Activated T-cell treated with anti-CD3 and anti-CD28 coated beads, Interleukin-2, amount 50 U/mL, for 24 hours (primary cell): ENCODE measurements around the gene RPL19.

Experiments used
- DNase-seq: peaks from one replicate; pipeline ENCODE4 v3.0.0-alpha.2; 2020
- H3K27ac Mint-ChIP-seq: 2 replicates; pipeline ENCODE4 v1.8.0; 2020; ENCODE audit warnings: mild to moderate bottlenecking, mixed read lengths
- H3K27me3 Mint-ChIP-seq: 2 replicates; pipeline ENCODE4 v1.8.0; 2020; ENCODE audit warnings: mixed read lengths
- H3K36me3 Mint-ChIP-seq: 2 replicates; pipeline ENCODE4 v1.8.0; 2020; ENCODE audit warnings: low read depth, mixed read lengths
- H3K4me1 Mint-ChIP-seq: 2 replicates; pipeline ENCODE4 v1.8.0; 2020; ENCODE audit warnings: low read depth, mixed read lengths
- H3K4me3 Mint-ChIP-seq: 2 replicates; pipeline ENCODE4 v1.8.0; 2020; ENCODE audit warnings: mild to moderate bottlenecking, moderate library complexity, mixed read lengths
- H3K9me3 Mint-ChIP-seq: 2 replicates; pipeline ENCODE4 v1.8.0; 2020; ENCODE audit warnings: mixed read lengths

Gene RPL19

DNA sequence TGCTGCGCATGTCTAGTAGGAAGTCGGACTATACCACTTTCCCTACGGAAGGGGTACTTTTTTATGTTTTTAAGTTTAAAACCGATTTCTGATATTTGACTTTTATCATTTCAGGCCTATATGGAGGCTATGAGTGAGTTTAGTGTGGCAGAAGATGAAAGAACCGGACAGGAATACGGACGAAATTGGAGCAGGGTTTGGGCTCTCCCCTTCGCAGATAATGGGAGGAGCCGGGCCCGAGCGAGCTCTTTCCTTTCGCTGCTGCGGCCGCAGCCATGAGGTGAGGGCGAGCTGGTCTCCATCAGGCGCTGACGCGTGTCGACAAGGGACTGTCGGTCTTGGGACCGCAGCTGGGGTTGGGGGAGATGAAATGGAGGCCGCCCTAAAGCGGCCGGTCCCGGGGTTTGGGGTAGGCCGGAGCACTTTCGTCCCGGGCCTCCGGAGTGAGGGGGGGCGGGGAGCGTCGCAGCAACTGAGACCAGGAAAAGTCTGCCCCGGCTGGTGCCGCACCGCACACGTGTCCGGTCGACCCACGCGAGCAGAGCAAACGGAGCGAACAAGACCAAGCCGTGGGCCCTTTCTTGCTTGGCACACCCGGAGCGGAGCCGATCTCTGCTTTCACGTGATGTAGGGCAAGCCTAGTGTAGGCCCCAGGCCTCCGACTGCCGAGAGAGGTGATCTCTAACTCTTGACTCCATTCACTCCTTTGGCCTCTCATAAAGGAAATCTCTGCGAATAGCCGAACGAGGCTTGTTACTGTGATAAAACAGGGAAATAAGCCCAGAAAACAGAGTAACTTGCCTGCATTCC, at the start of gene RPL19:
TSS of gene RPL19 (plus strand) at position 214 of the 810 bp plus-strand sequence. CDS start at position 276, 62 bp downstream.
- Mint-ChIP-seq H3K9me3 (no peaks in the 10 kb centered on the region), H3K27me3 (no peaks in the 10 kb centered on the region), H3K4me1 (peaks cover 59% of the 10 kb centered on the region), H3K36me3 (peaks cover 56% of the 10 kb centered on the region), H3K4me3 (peak within 1 kb of the TSS; percentile 99), H3K27ac (peak within 1 kb of the TSS; percentile 100)
- DNase-seq = peak; percentile 88

DNA sequence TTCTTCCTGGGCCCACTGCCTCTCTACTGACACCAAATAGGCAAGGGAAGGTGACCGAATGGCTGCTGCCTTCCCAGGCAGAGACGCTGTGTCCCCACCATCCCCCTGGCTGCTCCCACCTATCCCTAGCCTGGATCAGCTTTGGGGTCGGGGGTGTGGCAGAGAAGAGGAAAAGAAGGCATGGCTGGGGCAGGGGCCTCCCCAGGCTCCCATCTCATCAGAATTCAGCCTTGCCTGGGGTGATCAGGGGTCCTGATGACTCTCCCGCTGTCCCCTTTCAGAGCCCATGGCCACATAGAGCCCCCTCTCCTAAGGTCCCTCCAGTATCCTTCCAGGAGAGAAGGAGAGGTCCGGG, 49.3 kb upstream of the RPL19 start:
- no peaks in the 10 kb centered on the region for H3K9me3 Mint-ChIP-seq
- H3K27me3 Mint-ChIP-seq = peaks cover 6% of the 10 kb centered on the region
- peak overlapping the region; percentile 68 for H3K4me3 Mint-ChIP-seq
- H3K36me3 Mint-ChIP-seq = peaks cover 7% of the 10 kb centered on the region
- no peak for DNase-seq
- peaks cover 42% of the 10 kb centered on the region for H3K4me1 Mint-ChIP-seq
- H3K27ac Mint-ChIP-seq = no peak overlapping the region

DNA sequence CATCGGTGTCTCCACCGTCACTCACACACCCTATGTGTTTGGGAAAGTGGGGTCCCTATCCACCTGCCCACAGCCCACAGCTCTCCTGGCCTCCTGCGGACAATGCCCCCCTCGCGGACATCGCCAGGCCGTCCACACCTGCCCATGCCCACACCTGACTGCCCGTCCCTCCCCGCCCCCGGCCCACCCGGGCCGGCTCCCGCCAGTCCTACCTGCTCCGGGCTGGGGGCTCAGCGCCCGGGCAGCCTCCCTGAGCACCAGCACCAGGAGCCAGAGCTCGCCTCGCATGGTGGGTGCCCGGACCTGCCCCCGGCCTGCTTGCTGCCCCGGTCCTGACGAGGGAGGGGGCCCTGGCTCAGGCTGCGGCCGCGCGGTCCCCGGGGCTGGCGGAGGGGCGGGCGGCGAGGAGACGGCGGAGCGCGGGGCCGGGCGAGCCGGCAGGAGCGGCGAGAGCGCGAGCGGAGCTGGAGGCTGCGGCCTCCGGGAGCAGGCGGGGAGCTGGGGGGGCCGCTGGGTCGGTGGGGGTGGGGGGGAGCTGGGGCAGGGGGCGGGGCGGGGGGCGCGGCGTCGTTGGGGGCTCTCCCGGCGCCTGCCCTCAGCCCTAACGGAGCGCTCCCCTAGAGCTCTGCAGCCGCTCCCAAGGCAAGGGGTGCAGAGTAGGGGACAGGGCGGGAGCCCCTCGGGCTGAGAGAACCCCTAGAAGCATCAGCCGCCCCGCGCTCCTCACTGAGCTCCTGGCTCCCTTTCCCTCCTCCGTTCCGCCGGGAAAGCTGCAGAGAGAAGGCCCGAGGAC, 48.7 kb upstream of the RPL19 start, which contains the start of gene PLXDC1:
TSS of gene PLXDC1 (minus strand) at position 488 of the 793 bp plus-strand sequence. CDS start at position 288, 200 bp downstream.
- H3K4me1 Mint-ChIP-seq = peaks cover 42% of the 10 kb centered on the region
- DNase-seq = peak; percentile 59
- H3K36me3 Mint-ChIP-seq = peaks cover 7% of the 10 kb centered on the region
- H3K27me3 Mint-ChIP-seq = peaks cover 6% of the 10 kb centered on the region
- peak within 1 kb of the TSS; percentile 98 for H3K27ac Mint-ChIP-seq
- H3K4me3 Mint-ChIP-seq = peak within 1 kb of the TSS; percentile 98
- H3K9me3 Mint-ChIP-seq = no peaks in the 10 kb centered on the region

DNA sequence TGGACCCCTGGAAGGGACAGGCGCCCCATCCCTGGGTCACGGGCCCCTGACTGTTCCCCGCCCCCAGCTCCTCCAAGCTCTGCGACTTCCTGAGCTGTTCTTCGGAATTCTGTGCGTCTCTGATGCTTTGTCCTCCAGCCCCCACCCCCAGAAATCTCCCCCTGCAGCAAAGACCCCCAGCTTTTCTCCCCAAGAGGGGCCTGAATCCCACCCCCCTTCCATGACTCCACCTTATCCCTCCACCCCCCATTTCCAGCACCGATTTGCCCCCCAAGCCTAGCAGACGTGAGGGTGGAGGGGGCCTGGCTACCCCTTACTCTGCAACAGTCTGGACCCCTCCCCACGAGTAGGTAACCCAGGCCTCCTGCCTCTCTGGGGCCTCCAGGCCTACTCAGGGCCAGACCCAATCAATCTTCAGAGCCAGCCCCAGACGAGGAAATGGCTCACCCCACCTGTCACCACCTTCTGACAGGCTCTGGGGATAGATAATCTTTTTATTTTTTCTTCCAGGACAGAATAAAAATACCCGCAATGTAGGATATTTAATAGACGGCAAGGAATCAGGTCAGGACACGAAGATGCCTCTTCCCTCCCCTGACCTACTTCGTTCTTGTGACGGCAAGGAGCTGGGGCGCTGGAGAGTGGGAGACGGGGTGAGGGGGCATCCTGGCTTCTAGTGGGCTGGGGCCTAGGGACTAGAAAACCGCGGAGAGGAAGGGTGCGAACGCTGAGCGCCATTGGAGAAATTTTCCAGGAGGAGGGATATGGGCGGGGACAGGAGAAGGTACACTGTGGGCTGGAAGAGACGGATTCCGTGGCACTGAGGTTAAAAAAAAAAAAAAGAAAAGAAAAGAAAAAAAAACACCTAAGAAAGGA, 47.9 kb upstream of the RPL19 start:
- H3K36me3 Mint-ChIP-seq = peaks cover 7% of the 10 kb centered on the region
- H3K4me1 Mint-ChIP-seq = peaks cover 42% of the 10 kb centered on the region
- DNase-seq = peak; percentile 51
- no peaks in the 10 kb centered on the region for H3K9me3 Mint-ChIP-seq
- peak overlapping the region; percentile 98 for H3K4me3 Mint-ChIP-seq
- H3K27ac Mint-ChIP-seq = peak overlapping the region; percentile 98
- H3K27me3 Mint-ChIP-seq = peaks cover 6% of the 10 kb centered on the region

DNA sequence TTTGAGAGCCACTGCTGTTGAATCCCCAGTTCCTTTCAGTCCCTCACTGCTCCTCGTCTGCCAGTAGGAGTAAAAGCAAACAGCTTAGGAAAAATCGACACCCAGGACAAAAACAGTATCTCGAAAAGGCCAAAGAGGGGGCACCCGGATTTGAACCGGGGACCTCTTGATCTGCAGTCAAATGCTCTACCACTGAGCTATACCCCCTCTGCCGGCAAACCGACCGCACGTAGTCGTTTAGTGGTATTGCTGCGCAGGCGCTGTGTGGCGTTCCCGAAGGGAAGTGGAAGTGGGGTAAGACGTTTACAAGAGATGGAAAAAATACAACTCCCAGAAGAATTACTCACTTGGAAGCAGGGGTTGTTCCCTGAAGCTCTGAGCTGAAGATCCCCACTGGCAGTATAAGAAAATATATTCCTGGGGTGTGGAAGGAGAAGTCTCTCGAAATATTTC, 46.5 kb upstream of the RPL19 start:
- peaks cover 42% of the 10 kb centered on the region for H3K4me1 Mint-ChIP-seq

DNA sequence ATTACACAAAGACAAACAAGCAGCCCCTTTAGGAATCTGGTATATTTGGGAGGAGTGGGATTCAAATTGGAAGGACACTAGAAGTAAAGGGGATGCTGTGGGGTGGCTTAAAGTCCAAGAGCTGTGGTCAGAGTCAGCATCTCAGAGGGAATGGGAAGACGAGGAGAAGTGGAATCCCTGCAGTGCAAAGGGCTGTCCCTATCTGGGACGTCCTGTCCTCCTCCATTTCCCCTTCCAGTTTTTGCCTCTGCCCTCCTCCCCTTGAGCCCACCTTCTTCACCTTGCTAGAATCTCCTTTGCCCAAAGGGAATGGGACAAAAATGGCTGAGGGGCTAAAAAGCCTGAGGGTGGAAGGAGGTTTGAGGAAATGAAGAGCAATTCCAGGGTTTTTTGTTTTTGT, 44.4 kb upstream of the RPL19 start:
- DNase-seq = no peak
- H3K4me3 Mint-ChIP-seq = no peak overlapping the region

More for the DNA sequence above, 46.5 kb upstream of the RPL19 start:
- Mint-ChIP-seq H3K27ac (peak overlapping the region; percentile 98), H3K9me3 (no peaks in the 10 kb centered on the region), H3K27me3 (peaks cover 6% of the 10 kb centered on the region), H3K36me3 (peaks cover 7% of the 10 kb centered on the region), H3K4me3 (peak overlapping the region; percentile 98)
- peak; percentile 98 for DNase-seq

DNA sequence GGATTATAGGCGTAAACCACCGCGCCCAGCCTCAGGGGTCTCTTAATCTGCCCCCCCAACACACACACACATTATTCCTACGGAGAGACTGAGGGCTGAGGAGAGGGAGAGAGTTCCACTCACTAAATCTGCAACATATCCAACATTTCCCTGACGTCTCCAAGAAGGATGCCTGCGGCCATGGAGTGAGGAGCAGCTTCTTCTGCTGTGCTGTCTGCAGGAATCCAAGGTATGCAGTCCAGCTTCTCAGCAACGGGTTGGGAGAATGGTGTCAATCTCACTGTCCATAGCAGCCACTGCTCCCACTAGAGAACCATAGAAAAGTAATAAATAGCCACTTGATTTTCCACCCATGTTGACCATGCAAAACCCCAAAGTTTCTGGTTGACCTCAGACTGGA, 43.6 kb upstream of the RPL19 start:
- Mint-ChIP-seq H3K4me3 (no peak overlapping the region), H3K27ac (no peak overlapping the region)

More for the DNA sequence above, 44.4 kb upstream of the RPL19 start:
- Mint-ChIP-seq H3K9me3 (no peaks in the 10 kb centered on the region), H3K27ac (no peak overlapping the region), H3K4me1 (peaks cover 33% of the 10 kb centered on the region), H3K36me3 (peaks cover 7% of the 10 kb centered on the region), H3K27me3 (peaks cover 6% of the 10 kb centered on the region)

DNA sequence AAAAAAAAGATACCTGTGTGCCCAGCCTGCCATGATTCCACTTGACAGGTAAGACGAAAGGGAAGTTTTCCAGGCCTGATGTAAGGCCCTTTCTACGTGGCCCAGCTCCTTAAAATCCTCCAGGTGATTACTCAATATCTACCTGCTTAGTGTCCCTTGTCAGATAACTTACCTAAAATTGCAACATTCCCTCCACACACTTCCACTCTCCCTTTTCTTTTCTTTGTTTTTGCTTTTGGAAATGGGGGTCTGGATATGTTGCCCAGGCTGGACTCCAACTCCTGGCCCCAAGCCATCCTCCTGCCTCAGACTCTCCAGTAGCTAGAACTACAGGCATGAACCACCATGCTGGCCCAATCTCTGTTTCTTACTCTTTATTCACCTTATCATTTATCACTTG, 41.5 kb upstream of the RPL19 start:
- H3K27me3 Mint-ChIP-seq = peaks cover 6% of the 10 kb centered on the region
- H3K4me3 Mint-ChIP-seq = no peak overlapping the region
- no peak overlapping the region for H3K27ac Mint-ChIP-seq
- no peak for DNase-seq
- no peaks in the 10 kb centered on the region for H3K9me3 Mint-ChIP-seq
- peaks cover 7% of the 10 kb centered on the region for H3K36me3 Mint-ChIP-seq
- H3K4me1 Mint-ChIP-seq = peaks cover 9% of the 10 kb centered on the region

More for the DNA sequence above, 43.6 kb upstream of the RPL19 start:
- Mint-ChIP-seq H3K4me1 (peaks cover 28% of the 10 kb centered on the region), H3K9me3 (no peaks in the 10 kb centered on the region), H3K27me3 (peaks cover 6% of the 10 kb centered on the region), H3K36me3 (peaks cover 7% of the 10 kb centered on the region)
- DNase-seq = no peak

DNA sequence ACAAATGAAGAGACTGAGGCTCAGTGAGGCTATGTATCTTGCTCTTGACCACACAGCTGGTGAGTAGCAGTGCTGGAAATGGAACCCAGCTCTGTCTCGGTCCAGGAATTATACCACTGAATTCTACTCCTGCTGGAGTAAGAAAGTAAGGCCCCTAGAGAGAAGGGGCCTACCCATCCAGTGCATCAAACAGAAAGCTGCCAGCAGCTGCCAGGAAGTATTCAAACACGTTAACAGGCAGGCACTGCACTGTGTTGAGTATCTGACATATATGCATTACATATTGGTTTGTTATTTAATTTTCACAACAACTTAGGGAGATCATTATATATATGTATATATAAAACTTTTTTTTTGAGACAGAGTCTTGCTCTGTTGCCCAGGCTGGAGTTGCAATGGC, 38.1 kb upstream of the RPL19 start:
- Mint-ChIP-seq H3K27me3 (peaks cover 24% of the 10 kb centered on the region), H3K36me3 (no peaks in the 10 kb centered on the region), H3K27ac (no peak overlapping the region), H3K4me3 (no peak overlapping the region), H3K4me1 (peaks cover 10% of the 10 kb centered on the region), H3K9me3 (no peaks in the 10 kb centered on the region)
- no peak for DNase-seq

DNA sequence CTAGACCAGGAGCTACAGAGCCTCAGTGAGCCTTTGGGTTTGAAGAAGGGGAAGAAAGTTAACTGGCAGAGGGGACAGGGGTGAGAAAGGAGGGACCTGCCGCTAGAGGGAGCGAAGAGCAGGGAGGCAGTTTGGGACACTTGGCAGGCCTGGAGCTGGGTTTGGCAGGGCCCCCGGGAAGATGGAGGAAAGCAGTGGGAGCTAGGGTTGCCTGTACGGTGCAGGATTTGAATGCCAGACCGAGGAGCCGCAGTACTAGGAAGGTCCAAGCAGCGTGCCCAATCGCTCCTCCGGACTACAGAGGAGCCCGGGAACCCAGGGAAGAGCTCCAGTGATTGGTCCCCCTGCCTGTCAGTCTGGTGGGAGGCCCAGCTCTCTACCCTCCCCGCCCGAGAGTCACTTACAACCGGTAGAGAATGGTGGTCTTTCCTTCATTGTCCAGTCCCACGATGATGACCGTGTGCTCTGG, 35.4 kb upstream of the RPL19 start:
- DNase-seq = peak; percentile 86
- Mint-ChIP-seq H3K4me1 (peaks cover 19% of the 10 kb centered on the region), H3K27me3 (peaks cover 37% of the 10 kb centered on the region), H3K4me3 (peak overlapping the region; percentile 85), H3K36me3 (no peaks in the 10 kb centered on the region), H3K9me3 (peaks cover 6% of the 10 kb centered on the region), H3K27ac (peak overlapping the region; percentile 24)

DNA sequence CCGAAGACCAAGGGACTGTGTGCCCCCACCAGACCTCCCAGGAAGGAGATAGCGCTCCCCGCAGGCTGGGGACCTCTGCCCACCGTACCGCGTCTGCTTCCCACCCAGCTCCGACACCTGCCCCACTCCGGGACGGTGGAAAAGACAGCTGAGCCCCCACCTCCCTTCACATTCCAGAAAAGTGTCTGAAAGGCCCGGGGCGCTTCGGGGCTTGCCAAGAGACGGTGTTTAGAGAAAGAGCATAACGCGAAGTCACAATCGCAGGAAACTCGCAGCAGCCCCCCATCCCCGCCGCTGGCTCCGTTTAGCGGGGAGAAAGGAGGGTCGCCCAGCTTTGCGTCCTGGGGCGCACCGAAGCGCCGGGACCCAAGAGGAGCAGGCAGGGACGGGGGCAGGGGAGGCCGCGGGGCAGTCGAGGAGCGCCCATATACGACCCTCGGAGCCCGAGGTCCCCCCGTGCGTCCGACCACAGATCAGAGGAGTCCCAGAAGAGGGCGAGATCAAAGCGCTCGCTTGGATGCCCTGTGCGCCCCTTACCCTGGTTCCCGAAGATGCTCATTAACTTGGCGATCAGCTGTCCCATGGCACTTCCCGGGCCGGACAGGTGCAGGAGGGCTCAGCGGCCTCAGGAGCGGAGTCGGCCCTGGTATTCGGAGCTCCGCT, 34.8 kb upstream of the RPL19 start:
- Mint-ChIP-seq H3K27me3 (peaks cover 37% of the 10 kb centered on the region), H3K27ac (peak overlapping the region; percentile 24), H3K4me1 (peaks cover 19% of the 10 kb centered on the region), H3K4me3 (peak overlapping the region; percentile 85), H3K9me3 (peaks cover 6% of the 10 kb centered on the region), H3K36me3 (no peaks in the 10 kb centered on the region)
- DNase-seq = no peak

DNA sequence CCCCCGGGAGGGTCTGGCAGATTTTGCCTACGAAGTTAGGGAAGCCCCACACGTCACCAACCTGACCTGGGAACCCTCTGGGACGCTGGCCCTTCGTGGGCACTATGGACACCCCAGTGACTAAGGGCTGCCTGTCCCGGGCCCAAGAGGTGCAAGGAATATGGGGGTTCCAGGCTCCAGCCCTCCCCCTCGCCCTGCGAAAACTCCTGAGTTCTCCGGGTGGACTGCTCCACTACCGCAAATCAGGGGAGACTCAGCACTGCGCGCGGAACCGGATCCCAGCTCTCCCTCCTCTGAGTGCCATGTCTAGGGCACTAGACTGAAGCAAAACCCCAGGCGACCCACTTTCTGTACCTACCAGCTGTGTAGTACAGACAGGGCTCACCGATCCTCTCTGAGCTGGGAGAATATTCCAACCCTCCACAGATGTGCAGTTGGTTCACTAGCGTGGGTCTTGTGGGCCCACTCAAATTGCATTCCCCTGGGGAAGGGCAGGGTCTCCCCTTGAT, 34.2 kb upstream of the RPL19 start, which contains the start of gene ARL5C:
TSS of gene ARL5C (minus strand) at position 321 of the 509 bp plus-strand sequence. CDS start 401 bp downstream, outside the sequence.
- H3K4me3 Mint-ChIP-seq = peak within 1 kb of the TSS; percentile 85
- no peaks in the 10 kb centered on the region for H3K36me3 Mint-ChIP-seq
- H3K9me3 Mint-ChIP-seq = peaks cover 6% of the 10 kb centered on the region
- H3K27ac Mint-ChIP-seq = peak within 1 kb of the TSS; percentile 24
- H3K4me1 Mint-ChIP-seq = peaks cover 19% of the 10 kb centered on the region
- no peak for DNase-seq
- peaks cover 39% of the 10 kb centered on the region for H3K27me3 Mint-ChIP-seq
